Mesodermal cell (in vitro differentiated cells): ENCODE data around the gene ZNF782.

Source experiments
- H3K27ac ChIP-seq: 2 replicates; pipeline ENCODE4 v1.7.0; 2013; ENCODE audit warnings: mild to moderate bottlenecking, low read depth, low read length, moderate library complexity; ENCODE audit not compliant: severe bottlenecking
- H3K36me3 ChIP-seq: 2 replicates; pipeline ENCODE4 v1.7.1; 2013; ENCODE audit warnings: mild to moderate bottlenecking, low read length, moderate library complexity; ENCODE audit not compliant: control insufficient read depth, insufficient read depth
- H3K4me1 ChIP-seq: one replicate; pipeline ENCODE4 v1.7.1; 2013; ENCODE audit warnings: mild to moderate bottlenecking, low read length; ENCODE audit not compliant: insufficient read depth, control insufficient read depth, poor library complexity, severe bottlenecking
- H3K4me3 ChIP-seq: 2 replicates; pipeline ENCODE4 v1.7.0; 2013; ENCODE audit warnings: low read length, control low read depth, mild to moderate bottlenecking; ENCODE audit not compliant: insufficient read depth, poor library complexity, severe bottlenecking; ENCODE audit errors: extremely low read depth
- H3K9me3 ChIP-seq: 2 replicates; pipeline ENCODE4 v1.7.1; 2013; ENCODE audit warnings: mild to moderate bottlenecking, low read length, moderate library complexity; ENCODE audit not compliant: control insufficient read depth
- WGBS, 2 experiments: methylation state at CpG; one replicate each; pipeline ENCODE4 v1.1.5; 2013; ENCODE audit warnings: missing lambda C conversion rate in 2 of 2; ENCODE audit not compliant: insufficient coverage in 2 of 2; 5-methylcytosine and 5-hydroxymethylcytosine counted together

Gene ZNF782

GRCh38 chr9:96771124-96771523 lies 83.2 kb downstream of the ZNF782 start:
- Histone ChIP-seq H3K4me1 (no peaks in the 10 kb centered on the region), H3K4me3 (no peak overlapping the region), H3K27ac (no peak overlapping the region), H3K9me3 (peaks cover 49% of the 10 kb centered on the region), H3K36me3 (peaks cover 81% of the 10 kb centered on the region)
- WGBS, 2 experiments, result 100% methylated on average over 1 of the region's 2 CpGs; no CpG with 5 or more reads in 1 of the 2 experiments

- no peak overlapping the region for H3K4me3 ChIP-seq
- H3K27ac ChIP-seq, result no peak overlapping the region
- no peaks in the 10 kb centered on the region for H3K4me1 ChIP-seq
- 95 to 97% methylated on average over 6 of the region's 6 CpGs for WGBS, 2 experiments
- peaks cover 80% of the 10 kb centered on the region for H3K36me3 ChIP-seq
- peaks cover 58% of the 10 kb centered on the region for H3K9me3 ChIP-seq
Measured at GRCh38 chr9:96769989-96770388, 84.3 kb downstream of the ZNF782 start.
